ENCODE results near the gene THSD7B.

GRCh38 chr2:137228566-137228965 lies 463.2 kb downstream of the THSD7B start:
- TF ChIP-seq CTCF (conservative IDR thresholded peaks at IDR 0.05; ENCODE audit: low read depth, low read length) = no peak
- no peak for TF ChIP-seq EZH2phosphoT487 (IDR thresholded peaks at IDR 0.05; ENCODE audit: borderline replicate concordance, low read length)

Data from PC-3 (cell line).